Measurements from ENCODE around the gene UMPS.

UMPS gene

DNA sequence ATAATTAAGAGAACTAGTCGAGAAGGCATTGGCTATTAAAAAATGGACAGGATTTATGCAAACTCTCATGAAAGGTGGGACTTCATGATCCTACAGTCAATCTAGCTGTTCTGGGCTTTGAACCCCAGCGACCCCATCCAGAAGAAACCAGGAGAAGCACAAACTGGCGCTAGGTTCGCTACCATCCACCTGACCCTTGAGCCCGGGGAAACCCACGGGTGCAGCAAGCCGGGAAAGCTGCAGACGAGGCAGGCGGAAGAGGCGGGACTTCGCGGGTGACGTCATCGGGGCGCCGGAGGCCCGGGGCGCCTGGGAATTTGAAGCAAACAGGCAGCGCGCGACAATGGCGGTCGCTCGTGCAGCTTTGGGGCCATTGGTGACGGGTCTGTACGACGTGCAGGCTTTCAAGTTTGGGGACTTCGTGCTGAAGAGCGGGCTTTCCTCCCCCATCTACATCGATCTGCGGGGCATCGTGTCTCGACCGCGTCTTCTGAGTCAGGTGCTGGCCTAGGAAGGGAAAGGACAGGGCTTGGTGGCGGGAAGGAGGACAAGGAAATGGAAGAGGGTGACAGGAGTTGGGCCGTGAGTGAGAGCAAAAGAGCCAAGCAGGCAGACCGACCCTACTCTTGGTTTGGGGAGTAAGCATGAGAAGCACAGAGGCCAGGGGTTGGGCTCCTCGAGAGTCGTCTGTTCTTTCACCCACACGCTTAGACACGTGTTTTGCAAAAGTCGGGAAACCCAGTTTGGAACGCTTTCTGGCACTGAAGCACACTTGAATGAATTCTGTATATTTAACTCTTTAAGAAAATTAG, at the start of gene UMPS:
TSS of gene UMPS (plus strand) at position 324 of the 812 bp plus-strand sequence. CDS start at position 344, 20 bp downstream.
- DNase-seq (ENCODE audit: low spot score) = peak; percentile 66
- FAIRE-seq = no peak

DNA sequence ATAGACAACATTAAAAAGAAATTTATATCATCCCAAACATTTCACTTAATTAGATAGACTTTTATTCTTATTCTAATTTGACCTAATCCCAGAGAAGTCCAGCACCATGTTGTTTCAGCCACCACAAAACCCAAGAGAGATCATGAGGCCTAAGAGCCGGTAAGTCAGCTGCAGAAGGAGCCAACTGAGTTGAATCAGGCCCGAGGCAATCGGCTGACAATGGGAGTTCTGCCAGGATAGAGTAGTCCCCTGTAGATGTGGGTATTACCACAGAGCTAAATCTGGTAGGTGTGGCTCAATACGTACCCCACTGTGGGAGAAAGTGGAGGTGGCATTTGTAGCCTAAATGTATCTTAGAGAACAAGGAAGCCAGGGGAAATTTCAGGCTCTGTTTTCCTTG, 49.7 kb upstream of the UMPS start:
- FAIRE-seq (no peak), DNase-seq (ENCODE audit: low spot score) (no peak)

DNA sequence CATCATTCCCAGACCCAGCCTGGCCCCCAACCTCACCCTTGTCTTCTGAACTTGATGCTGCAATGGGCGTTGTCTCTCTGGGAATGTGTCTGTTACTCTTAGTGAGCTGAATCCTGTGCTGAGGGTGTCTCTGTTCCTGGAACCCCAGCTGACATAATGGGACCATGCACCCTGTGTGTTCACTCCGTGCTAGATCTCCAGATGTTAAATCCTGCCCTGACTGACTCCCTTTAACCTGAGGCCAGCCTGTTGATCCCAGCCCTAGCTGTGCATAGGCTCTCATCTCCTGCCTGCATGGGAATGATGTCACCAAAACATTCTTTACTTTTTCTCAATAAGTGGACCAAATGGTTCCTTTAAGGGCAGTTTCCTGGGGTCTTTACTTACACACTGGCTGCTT, 48.0 kb upstream of the UMPS start:
- FAIRE-seq = no peak
- DNase-seq (ENCODE audit: low spot score) = no peak

DNA sequence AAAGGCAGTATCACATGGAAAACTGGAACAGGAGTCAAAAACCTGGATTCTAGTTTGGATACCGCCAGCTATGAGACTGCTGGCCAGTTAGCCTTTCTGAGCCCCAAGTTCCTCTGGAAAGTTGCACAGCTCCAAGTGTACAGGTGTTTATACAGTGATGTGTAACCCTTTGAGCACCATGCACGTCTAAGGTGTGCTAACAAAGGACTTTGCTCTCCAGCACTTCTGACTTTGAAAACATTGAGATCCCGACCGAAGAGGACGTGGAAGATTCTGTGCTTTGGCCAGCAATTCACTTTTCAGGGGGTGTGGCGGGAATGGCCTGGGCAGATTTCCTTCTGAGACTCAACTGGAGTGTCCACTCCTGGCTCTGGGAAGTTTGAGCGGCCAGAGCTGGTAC, 45.8 kb upstream of the UMPS start:
- no peak for FAIRE-seq

DNA sequence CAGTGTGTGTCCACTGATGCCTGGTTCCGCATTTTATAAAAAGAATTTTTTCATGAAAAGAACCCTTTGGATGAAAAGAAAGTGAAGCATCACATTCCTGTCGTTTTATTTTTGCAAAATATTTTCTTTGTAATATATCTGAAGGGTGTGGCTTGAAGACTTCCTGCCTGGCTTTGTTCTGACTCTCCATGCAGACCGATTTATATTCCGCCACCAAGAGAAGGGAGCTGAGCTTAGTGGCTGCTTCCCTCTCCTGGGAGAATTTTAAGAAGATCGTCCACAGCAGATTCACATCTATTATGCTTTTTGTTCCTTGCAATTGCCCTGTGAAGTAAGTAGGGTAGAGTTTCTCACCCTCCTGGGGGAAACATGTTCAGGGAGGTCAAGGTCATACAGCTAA, 45.2 kb upstream of the UMPS start:
- DNase-seq (ENCODE audit: low spot score) = no peak

More for the DNA sequence above, 45.8 kb upstream of the UMPS start:
- DNase-seq (ENCODE audit: low spot score) = no peak

DNA sequence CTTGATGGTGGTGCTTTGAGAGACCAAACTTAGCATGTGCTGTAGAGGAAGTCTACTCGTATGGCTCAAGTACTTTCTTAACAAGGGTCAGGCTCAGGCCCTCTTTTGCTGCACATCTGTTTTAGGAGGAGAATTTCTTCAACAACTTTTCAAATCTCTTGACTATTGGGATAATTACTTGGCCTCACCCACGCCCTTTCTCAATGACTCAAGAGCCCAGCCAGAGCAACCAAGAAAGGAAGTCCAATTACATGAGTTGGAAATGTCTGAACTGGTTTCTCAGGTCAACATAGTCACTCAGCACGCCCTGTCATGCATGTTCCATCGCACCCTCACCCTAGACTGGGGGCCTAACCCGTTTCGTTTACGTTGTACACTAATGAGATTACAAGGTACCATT, 44.8 kb upstream of the UMPS start:
- DNase-seq (ENCODE audit: low spot score) = no peak
- no peak for FAIRE-seq

More for the DNA sequence above, 45.2 kb upstream of the UMPS start:
- no peak for FAIRE-seq

DNA sequence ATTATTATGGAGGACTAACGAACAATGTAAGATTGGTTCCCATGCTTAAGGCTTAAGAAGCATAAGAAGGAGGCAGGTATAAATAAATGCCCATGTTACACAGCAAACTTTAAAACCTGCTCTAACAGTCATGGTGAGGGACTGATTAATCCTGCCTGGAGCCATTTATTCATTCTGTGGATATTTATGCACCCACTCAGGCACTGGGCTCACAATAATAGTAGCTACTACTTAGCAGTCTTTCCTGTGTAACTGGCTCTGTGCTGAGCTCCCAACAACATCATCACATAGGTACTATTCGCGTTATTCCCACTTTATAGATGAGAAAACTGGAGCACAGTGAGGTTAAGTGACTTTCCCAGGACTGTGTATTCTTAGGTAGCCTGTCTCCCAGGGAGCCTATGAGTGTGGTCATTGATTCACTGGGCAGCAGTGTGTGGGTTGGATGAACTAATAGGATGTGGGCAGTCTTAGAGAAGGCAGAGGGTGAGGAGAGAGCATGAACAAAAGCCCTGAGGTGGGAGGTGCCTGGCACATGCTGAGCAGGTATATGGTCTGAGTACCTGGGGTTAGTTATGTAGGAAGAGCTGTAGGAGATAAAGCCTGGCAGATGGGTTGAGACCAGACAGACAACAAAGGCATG, 44.1 kb upstream of the UMPS start:
- FAIRE-seq (no peak), DNase-seq (ENCODE audit: low spot score) (peak; percentile 33)

DNA sequence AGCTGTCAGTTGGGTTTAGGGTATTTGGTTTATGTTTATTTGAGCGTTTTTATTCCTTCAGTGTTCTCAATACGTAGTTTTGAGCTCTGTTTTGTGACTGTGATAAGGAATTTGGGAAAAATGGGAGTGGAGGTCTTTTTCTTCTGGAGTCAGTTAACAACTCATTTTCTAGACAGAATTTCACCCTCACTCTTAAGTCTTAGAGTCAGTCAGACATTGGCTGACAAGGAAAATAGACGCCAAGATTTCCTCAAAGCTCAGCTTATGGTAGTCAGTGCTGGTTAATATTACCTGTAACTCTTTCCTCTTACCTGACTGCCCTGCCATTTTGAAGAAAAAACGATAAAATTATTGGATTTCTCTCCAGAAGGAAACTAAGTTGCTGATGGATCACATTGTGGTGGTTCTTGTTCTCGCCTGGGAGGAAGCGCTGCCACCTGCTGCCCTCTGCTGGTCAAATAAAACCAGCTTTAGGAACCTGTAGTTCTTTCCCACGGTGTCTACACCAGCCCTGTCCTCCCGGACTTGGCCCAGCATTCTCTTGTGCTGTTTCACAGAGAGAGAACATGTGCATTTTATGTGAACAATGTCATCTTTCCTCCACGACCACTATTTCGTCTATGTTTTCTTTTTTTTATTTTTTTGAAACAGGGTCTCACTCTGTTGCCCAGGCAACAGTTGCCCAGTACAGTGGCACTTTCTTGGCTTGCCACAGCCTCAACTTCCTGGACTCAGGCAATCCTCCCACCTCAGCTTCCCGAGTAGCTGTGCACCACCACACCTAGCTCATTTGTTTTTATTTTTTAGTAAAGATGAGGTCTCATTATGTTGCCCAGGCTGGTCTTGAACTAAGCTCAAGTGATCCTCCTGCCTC, 41.4 kb upstream of the UMPS start:
- DNase-seq (ENCODE audit: low spot score) = peak; percentile 62
- peak; percentile 78 for FAIRE-seq

DNA sequence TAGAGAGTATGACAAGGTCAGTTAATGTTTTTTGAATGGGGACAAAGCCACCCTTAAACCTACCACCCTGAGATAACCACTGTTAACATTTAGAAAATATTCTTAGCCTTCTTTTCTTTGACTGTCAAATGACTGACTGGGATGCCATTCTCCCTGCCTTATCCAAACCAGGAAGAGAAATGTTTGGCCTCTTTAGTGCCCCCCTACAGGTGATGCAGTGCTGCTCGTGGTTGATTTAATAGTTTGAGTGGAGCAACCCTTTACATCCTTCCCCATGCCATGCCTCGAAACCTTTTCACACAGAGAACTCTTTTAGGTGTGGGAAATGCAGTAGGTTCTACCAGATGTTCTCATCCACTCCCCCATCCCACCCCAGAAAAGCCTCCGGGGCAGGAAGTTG, 38.7 kb upstream of the UMPS start:
- DNase-seq (ENCODE audit: low spot score) = no peak
- FAIRE-seq = no peak

DNA sequence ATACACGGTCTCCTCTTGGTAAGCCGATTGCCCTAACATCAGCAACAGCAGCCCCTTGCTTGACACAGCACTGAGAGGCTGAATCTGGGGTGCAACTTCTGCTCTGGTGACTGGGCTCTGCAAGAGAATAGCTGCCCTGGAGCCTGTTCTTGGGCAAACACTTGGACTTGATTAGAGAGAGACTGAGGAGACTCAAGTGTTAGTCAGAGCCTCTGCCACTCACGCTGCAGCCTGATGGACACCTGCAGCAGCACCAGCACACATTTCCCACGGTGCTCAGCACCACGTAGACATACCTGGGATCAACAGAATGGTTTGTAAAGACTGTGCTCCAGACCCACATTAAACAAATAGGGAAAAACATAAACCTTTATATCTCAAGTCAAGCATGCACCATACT, 35.8 kb upstream of the UMPS start:
- FAIRE-seq (no peak), DNase-seq (ENCODE audit: low spot score) (no peak)

DNA sequence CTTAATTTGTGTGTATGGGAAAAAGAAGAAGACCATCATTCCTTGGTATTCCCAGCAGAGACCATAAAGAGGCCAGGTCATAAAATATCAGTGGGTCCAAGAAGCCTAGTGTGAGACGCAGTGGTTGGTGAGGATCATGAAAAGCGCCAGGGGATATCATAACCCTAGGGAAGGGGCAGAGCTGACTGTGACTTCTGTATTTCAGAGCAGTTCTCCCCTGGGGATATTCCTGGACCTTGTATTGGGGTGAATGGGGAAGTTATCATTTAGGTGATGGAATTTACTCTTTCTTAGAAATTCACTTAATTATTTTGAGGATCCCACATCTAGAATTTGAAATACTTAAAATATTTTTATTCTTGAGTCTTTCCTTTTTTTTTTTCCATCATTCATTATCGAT, 34.9 kb upstream of the UMPS start:
- FAIRE-seq = no peak

DNA sequence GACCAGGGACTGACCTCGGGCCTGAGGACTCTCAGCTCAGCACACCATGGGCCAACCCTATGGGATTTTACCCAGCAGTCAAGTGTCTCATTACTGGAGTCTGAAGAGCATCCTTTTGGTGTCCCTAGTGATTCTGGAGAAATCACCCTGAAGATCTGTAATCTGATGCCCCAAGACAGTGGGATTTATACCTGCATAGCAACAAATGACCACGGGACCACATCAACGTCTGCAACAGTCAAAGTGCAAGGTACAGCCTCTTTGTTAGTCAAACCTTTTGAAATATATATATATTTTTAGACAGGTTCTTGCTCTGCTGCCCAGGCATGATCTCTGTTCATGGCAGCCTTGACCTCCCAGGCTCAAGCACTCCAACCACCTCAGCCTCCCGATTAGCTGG, 34.2 kb upstream of the UMPS start:
- DNase-seq (ENCODE audit: low spot score) (no peak), FAIRE-seq (no peak)

More for the DNA sequence above, 34.9 kb upstream of the UMPS start:
- DNase-seq (ENCODE audit: low spot score) = no peak

DNA sequence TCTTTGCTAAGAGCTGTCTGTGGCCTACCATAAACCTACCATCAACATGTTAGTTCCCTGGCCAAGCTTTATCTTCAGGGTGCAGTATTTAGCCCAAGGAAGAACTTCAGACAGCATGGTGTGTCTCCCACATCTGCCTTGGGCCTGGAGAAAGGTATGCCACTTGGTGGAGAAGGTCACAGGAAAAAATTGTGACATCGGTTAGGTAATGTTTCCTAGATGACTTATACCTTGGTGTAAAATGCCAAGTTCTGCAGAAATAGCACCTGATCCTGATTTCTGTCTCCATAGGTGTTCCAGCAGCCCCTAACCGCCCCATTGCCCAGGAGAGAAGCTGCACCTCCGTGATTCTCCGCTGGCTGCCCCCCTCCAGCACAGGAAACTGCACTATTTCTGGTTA, 33.0 kb upstream of the UMPS start:
- DNase-seq (ENCODE audit: low spot score) (no peak), FAIRE-seq (no peak)

DNA sequence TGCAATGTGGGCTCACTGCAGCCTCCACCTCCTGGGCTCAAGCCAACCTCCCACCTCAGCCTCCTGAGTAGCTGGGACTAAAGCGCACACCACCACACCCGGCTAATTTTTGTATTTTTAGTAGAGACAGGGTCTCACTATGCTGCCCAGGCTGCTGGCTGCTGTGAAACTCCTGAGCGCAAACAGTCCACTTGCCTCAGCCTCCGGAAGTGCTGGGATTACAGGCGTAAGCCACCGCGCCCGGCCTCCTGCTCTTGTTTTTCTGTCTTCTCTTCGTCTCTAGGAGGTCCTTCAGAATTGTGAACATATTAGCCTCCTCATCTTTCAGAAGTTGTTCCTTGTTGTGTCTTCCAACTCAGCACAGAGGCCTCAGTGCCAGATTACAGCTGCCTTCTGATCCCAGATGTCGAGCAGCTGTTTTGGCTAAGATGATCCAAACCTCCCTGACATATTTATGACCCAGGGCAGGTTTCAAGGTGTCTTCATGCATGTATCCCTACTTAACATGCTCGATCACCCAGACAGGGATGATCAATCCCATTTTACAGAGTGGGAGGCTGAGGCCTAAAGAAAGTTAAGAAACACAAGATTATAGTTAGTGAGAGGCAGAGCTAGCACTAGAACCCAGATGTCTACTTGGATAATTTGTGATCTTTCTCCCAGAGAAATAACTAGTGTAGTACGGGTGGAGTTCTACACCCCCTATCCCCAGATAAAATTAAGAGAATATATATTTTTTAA, 32.1 kb upstream of the UMPS start:
- DNase-seq (ENCODE audit: low spot score) = no peak
- no peak for FAIRE-seq

DNA sequence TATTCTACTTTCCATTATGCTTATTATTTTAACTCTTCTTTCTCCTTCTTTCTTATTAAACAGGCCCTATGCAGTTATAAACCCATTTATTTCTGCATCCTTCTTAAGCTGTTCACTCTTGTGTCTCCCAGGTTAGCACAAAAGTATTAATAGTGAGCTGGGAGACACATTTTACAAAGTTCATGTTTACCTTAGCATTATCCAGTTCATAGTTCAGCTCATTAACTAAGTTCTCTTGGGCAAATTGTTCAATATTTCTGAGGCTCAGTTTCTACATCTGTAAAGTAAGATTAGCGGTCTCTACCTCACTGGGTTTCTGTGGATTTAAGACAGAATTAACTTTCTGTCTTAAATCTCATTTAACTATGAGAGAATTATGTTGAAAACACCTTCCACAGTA, 31.2 kb upstream of the UMPS start:
- FAIRE-seq (no peak), DNase-seq (ENCODE audit: low spot score) (no peak)

DNA sequence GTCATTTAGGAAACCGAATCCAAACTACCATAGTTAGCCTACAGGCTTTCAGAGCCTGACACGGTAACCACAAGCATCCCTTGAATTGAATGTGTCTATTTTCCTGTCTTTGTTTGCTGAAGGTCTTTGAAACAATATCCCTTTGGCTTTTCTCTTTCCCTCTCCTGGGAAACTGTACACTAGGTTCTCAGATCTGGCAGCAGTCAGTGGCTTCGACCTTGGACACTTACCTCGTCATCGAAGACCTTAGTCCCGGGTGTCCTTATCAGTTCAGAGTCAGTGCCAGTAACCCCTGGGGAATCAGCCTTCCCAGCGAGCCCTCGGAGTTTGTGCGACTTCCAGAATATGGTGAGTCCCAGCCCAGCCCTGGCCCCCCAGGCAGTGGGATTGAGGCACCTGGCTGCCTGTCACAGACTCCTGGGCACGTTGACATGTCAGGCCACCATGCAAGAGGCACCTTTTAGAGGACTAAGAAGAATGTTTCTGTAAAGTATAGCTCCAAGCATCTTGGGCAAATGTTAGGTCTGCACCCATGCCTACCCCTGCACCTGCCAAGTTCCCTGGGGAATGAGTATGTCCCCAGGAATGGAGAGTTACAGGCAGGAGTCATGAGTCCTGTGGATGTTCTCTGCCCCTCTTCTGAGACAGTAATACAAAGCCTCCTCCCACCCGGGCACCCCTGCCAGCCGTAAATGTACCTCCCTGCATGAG, 30.4 kb upstream of the UMPS start:
- FAIRE-seq = no peak

DNA sequence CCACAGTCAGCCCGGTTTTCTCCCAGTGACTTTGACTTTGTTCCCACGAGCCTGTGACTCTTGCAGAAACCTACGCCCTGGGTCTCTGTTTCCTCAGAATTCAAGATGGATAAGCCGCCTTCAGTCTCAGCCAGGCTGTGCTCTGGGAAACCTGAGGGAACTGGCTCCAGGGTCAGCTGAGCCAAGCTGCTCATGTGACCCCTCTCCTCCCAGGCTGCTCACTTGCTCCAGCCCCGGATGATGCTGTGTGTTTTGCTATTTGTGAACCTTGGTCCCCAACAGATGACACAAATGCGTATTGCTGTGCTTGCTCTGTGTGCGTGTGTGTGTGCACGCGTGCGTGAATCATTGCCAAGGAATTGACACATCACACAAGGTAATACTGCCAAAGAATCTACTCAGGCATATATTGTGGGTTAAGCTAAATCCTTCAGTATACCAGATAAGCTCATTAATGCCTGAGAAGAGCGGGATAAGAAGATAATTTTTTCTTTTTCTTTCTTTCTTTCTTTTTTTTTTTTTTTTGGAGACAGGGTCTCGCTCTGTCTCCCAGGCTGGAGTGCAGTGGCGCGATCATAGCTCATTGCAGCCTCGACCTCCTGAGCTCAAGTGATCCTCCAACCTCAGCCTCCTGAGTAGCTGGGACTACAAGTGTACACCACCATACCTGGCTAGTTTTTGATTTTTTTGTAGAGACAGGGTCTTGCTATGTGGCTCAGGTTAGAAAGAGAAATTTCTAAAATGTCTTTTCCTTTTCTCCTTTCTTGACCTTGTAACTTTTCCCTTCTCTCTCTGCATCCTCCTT, 29.2 kb upstream of the UMPS start:
- DNase-seq (ENCODE audit: low spot score) = peak; percentile 96
- FAIRE-seq = peak; percentile 98

More for the DNA sequence above, 30.4 kb upstream of the UMPS start:
- no peak for DNase-seq (ENCODE audit: low spot score)

DNA sequence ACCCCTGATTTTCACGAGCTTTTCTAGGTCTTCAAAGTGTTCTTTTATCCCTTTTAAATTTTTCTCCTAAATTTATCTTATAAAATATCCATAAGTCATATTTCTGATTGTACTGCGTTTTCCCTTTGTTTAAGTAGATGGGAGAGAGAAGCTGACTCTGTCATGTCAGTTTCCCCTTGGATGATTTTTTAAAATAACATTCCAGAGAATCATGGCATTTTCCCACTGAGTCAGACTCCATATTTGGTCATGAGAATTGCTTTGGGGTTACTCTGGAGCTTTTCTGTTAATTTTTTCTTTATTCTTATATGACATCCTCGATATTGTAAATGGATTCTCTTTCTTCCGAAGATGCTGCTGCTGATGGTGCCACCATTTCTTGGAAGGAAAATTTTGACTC, 28.6 kb upstream of the UMPS start:
- FAIRE-seq = peak; percentile 99
- peak; percentile 92 for DNase-seq (ENCODE audit: low spot score)

DNA sequence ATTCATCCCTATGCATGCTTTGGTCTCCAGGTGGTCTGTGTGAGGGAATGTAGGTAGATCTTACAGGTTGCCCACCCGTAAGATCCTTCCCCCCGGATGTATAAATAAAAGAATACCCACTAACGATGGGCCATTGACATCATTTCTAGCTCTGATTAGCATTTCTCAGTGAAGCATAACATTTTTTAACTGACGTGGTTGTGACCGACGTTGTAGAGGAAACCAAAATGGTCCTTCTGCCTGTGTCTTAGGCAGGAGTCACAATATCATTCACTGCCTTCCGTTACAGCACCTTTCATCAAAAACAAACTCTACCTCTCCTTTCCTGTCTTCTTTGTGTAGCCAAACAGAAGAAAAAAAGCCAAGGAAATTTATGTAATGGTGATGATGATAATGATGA, 27.3 kb upstream of the UMPS start:
- FAIRE-seq (peak; percentile 69), DNase-seq (ENCODE audit: low spot score) (peak; percentile 54)

DNA sequence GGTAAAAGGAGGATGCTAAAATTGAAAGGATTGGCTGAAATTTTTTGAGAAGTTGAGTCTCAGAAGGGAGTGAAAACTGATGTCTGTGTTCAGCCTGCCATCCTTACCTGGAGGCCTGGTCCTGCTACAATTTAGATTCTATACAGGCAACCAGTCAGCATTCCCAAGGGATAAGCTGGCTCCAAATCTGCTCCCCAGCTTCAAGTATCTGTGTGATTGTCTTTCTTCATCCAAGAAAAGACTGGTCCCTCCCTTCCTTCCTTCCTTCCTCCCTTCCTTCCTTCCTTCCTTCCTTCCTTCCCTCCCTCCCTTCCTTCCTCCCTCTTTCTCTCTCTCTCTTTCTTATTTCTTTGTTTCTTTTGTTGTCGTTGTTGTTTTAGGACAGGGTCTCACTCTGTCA, 24.7 kb upstream of the UMPS start:
- no peak for FAIRE-seq
- no peak for DNase-seq (ENCODE audit: low spot score)

Measured in RCC 7860 (cell line).